Right lobe of liver (tissue), 4 donors: Measurements from ENCODE around the gene KLLN.

Source experiments
- CTCF ChIP-seq, 4 donors: fragments of 200-600 bp in 3 of 4; fragments of 450-650 bp in 1 of 4; IDR thresholded peaks; one replicate each; pipeline versions ENCODE4 v1.5.1 to v1.8.0; 2016 to 2022; ENCODE audit warnings: antibody characterized with exemption in 4 of 4, mild to moderate bottlenecking in 2 of 4
- POLR2A ChIP-seq: fragments of 450-650 bp; IDR thresholded peaks from one replicate; pipeline ENCODE4 v1.6.1; 2017; ENCODE audit warnings: antibody characterized with exemption, mild to moderate bottlenecking
- donor health status: DM: no; HTN: no; CAD: no.
- donor health status: DM: no; HTN: no; CAD: no.
- donor health status: DM: no; HTN: yes; CAD: no.

GRCh38 chr10:87864496-87865059 is 1.2 kb upstream of the KLLN start:
- TF ChIP-seq CTCF (IDR thresholded peaks at IDR 0.05) (no peak), POLR2A (no peak)
